ENCODE results near the gene C3orf22.

The C3orf22 gene

DNA sequence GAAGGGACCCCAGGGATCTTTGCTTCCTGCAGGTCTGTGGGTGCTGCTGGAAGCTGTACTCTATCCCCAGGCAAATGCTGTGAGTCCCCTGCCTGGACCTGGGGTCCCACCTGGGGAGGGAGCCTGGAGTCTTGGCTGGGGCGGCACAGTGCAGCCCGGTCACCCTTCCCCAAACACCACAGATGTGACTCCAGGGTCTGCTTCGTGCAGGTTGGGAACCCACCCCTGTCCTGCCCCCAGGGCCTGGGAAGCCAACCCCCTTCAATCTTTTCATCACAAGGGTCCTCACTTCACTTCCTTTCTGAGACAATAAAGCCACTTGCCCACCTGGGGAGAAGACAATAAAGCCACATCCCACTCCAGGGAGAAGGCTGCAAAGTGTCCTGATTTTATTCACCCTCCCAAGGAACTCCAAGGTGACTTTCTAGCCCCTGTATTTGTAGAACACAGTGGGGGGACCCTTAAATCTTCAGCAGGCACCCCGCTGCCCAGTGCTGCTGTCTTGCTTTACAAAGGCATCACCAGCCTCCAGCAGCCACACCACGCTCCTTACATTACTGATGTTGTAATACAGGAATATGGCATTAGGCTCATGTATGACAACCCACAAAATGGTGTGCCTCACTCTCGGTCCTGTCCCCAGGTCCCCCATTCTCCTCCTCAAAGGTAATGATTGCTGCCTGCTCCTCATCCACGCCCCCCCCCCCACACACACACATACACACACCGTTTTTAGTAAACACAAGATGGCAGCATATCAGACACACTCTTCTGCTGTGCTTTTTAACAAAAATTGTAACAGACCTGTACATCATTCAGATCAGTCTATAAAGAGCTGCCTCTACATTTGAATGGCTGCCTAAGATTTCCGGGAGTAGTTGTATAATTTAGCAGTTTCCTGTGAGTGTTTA is 9.9 kb downstream of the C3orf22 start:
- TF ChIP-seq, protein P1, sequence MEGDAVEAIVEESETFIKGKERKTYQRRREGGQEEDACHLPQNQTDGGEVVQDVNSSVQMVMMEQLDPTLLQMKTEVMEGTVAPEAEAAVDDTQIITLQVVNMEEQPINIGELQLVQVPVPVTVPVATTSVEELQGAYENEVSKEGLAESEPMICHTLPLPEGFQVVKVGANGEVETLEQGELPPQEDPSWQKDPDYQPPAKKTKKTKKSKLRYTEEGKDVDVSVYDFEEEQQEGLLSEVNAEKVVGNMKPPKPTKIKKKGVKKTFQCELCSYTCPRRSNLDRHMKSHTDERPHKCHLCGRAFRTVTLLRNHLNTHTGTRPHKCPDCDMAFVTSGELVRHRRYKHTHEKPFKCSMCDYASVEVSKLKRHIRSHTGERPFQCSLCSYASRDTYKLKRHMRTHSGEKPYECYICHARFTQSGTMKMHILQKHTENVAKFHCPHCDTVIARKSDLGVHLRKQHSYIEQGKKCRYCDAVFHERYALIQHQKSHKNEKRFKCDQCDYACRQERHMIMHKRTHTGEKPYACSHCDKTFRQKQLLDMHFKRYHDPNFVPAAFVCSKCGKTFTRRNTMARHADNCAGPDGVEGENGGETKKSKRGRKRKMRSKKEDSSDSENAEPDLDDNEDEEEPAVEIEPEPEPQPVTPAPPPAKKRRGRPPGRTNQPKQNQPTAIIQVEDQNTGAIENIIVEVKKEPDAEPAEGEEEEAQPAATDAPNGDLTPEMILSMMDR (IDR thresholded peaks at IDR 0.05; ENCODE audit: low read depth, low read length), result no peak
- no peak overlapping the region for H3K4me3 ChIP-seq (replicated peaks in 1 of 2; ENCODE audit: low read depth in 2 of 2, low read length in 2 of 2)
- DNase-seq (ENCODE audit: low read depth in 2 of 2), result no peak

DNA sequence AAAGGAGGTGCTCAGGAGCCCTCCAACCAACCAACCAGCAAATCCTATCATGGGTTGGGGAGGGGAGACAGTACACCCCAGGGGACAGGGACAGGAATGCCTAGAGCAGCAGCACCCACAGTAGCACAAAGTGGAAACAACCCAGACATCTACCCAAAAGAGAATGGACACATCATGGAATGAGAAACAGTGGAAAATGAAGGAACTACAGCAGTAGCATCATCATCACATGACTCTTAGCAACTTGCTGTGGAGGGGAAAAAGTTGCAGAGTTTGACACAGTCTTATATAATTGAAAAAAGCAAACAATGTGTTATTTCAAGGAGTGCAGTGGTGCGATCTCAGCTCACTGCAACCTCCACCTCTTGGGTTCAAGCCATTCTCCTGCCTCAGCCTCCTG is 11.0 kb downstream of the C3orf22 start:
- no peak overlapping the region for H3K4me3 ChIP-seq (replicated peaks in 1 of 2; ENCODE audit: low read depth in 2 of 2, low read length in 2 of 2)
- TF ChIP-seq, protein P1 (IDR thresholded peaks at IDR 0.05; ENCODE audit: low read depth, low read length), result no peak
- no peak for DNase-seq (ENCODE audit: low read depth in 2 of 2)

DNA sequence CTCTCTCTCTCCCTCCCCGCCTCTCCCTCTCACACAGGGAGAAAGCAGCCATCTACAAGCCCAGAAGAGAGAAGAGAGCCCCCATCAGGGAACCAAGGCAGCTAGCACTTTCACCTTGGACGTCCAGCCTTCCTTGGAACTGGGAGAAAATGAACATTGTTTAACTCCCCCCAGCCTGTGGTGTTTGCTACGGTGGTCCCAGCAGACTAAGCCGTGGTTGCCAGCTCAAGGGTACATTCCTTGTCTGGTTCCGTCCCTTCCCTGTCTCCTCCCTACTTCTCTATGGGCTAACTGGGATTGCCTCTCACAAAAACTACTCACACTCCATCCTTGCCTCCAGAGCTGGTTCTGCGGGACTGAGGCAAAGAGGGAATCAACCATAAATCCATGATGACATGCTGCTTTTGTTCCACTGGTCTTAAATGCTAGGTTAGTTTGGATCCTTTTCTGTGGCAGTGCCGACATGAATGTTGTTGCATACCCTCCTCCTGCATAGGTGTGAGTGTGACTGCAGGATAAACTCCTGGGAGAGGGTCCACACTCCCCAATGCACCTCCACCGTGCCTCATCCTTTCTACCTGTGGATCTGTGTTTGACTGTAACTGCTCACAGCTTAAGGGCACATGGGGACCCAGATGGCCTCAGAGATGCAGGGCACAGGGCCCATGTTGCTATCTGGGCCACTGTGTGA is 12.0 kb downstream of the C3orf22 start:
- DNase-seq (ENCODE audit: low read depth in 2 of 2), result no peak
- H3K4me3 ChIP-seq (replicated peaks in 1 of 2; ENCODE audit: low read depth in 2 of 2, low read length in 2 of 2), result no peak overlapping the region
- TF ChIP-seq, protein P1 (IDR thresholded peaks at IDR 0.05; ENCODE audit: low read depth, low read length), result no peak

DNA sequence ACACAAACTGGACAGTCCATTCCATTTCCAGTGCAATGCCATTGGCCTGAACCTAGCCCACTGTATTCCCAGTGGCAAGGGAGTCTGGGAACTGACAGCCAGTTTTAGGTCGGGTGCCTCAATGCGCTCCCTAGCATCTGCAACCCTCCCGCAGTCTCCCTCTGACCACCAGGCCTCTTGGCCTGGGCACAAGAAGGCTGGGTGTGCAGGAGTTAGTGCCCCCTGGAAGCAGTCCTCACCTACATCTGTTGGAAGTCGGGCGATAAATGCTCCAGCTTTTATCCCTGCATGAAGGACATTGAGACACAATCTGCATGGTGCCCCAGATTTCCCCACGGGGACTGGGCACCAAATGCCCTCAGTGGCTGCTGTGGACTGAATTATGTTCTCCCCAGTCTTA is 12.7 kb downstream of the C3orf22 start:
- TF ChIP-seq, protein P1 (IDR thresholded peaks at IDR 0.05; ENCODE audit: low read depth, low read length), result no peak
- H3K4me3 ChIP-seq (replicated peaks in 1 of 2; ENCODE audit: low read depth in 2 of 2, low read length in 2 of 2), result no peak overlapping the region
- DNase-seq (ENCODE audit: low read depth in 2 of 2), result no peak

DNA sequence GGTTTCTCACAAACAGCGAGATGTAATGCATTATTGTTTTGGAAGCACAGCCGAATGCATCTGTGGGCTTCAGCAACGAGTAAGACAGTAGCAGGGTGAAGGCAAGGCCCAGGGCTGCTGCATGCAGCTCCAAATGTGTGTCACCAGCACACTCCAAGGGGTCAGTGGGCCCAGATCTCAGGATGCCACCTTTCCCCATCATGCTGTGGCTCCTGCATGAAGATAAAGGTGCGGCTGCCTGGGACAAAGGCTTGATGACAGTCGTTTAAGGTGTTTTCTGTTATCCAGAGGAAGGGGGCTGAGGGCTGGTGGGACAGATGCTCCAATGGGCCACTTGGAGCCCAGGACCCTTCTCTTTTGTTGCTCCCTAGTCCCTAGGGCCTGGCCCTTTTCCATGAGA is 13.2 kb downstream of the C3orf22 start:
- TF ChIP-seq, protein P1 (IDR thresholded peaks at IDR 0.05; ENCODE audit: low read depth, low read length), result no peak
- H3K4me3 ChIP-seq (replicated peaks in 1 of 2; ENCODE audit: low read depth in 2 of 2, low read length in 2 of 2), result no peak overlapping the region
- DNase-seq (ENCODE audit: low read depth in 2 of 2), result no peak

DNA sequence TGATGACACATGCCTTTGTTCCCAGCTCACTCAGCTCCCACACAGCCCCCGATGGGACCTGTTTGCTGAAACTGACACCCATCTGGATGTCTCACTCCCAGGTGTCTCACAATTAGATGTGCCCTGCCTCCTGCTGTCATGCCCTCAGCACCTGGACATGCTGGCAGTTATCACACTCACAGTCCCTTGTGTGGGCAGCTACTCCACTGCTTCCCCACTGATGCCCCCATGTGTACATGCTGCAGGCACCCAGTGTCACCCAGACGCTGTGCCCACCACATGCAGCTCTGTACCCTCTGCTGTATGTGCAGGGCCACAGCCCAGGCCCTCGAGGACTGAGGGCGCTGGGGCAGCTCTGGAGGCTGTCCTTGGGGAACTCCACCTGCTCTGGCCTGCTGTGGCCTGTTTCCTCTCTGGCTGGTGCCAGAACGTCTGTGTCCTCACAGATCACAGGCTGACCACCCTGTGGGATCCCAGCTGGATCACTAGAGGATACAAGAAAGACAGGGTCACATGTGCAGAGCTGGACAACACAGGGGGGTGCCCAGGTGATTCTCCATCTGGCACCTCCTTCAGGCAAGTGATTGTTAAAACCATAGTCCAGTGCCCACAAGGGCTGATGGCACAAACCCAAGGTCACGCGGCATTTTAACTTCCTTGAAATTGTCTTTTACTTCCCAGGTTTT is 14.0 kb downstream of the C3orf22 start:
- no peak for DNase-seq (ENCODE audit: low read depth in 2 of 2)
- H3K4me3 ChIP-seq (replicated peaks in 1 of 2; ENCODE audit: low read depth in 2 of 2, low read length in 2 of 2), result no peak overlapping the region
- TF ChIP-seq, protein P1 (IDR thresholded peaks at IDR 0.05; ENCODE audit: low read depth, low read length), result no peak
